ENCODE data around the gene ARHGEF17.
A peak's percentile ranks its signal among the peaks of the same experiment; 100 is the strongest.

ARHGEF17 gene

GRCh38 chr11:73335204-73335923 is 27.3 kb downstream of the ARHGEF17 start:
- DNase-seq, result peak; percentile 79

- no peak for DNase-seq
Measured at GRCh38 chr11:73337846-73338245, 29.8 kb downstream of the ARHGEF17 start.

- no peak for DNase-seq
Measured at GRCh38 chr11:73338279-73338678, 30.2 kb downstream of the ARHGEF17 start.

- peak; percentile 34 for DNase-seq
Measured at GRCh38 chr11:73340164-73340563, 32.1 kb downstream of the ARHGEF17 start.

- peak; percentile 73 for DNase-seq
Measured at GRCh38 chr11:73342633-73343032, 34.6 kb downstream of the ARHGEF17 start.

- DNase-seq, result peak; percentile 58
Measured at GRCh38 chr11:73343076-73343873, 35.2 kb downstream of the ARHGEF17 start.

GRCh38 chr11:73344191-73344607 is 36.1 kb downstream of the ARHGEF17 start:
- peak; percentile 66 for DNase-seq

- no peak for DNase-seq
Measured at GRCh38 chr11:73345481-73346160, 37.5 kb downstream of the ARHGEF17 start.

- no peak for DNase-seq
Measured at GRCh38 chr11:73346186-73346935, 38.3 kb downstream of the ARHGEF17 start.

GRCh38 chr11:73347067-73347466 is 39.0 kb downstream of the ARHGEF17 start:
- peak; percentile 89 for DNase-seq

GRCh38 chr11:73348838-73349237 is 40.8 kb downstream of the ARHGEF17 start:
- peak; percentile 50 for DNase-seq

GRCh38 chr11:73349633-73350032 is 41.6 kb downstream of the ARHGEF17 start:
- no peak for DNase-seq

GRCh38 chr11:73350908-73351636 is 43.0 kb downstream of the ARHGEF17 start:
- DNase-seq, result peak; percentile 77

GRCh38 chr11:73353422-73353821 is 45.3 kb downstream of the ARHGEF17 start:
- DNase-seq, result no peak

- DNase-seq, result no peak
Measured at GRCh38 chr11:73355109-73355508, 47.0 kb downstream of the ARHGEF17 start.

GRCh38 chr11:73356979-73357860 is 49.1 kb downstream of the ARHGEF17 start:
- DNase-seq, result no peak

GRCh38 chr11:73358071-73358470 is 50.0 kb downstream of the ARHGEF17 start:
- no peak for DNase-seq

GRCh38 chr11:73359341-73359740 is 51.3 kb downstream of the ARHGEF17 start:
- no peak for DNase-seq

GRCh38 chr11:73359930-73360742 is 52.1 kb downstream of the ARHGEF17 start:
- DNase-seq, result peak; percentile 64

GRCh38 chr11:73360743-73361369 is 52.8 kb downstream of the ARHGEF17 start:
- no peak for DNase-seq

Data from NCI-H69 (cell line).